Testis (tissue), 5 donors: Measurements from ENCODE around the gene CALHM3. TPM values are rescaled to one million over a fixed set of nuclear protein-coding genes. Genes with fewer than 3 reads are reported as not detected.
"Not testable (repeated sequence)": the region's sequence is repeated elsewhere in the genome, so short reads cannot be mapped to it uniquely, and the experiment has no call there.

Experiments used
- DNase-seq: peaks from one replicate; pipeline ENCODE4 v3.0.0-alpha.2; 2019
- H3K27ac ChIP-seq, 2 donors: fragments of 200-600 bp; sonication (generic); one replicate each; pipeline ENCODE4 v1.5.1; 2019
- H3K27me3 ChIP-seq: fragments of 200-600 bp; sonication (generic); one replicate; pipeline ENCODE4 v1.5.1; 2019
- H3K36me3 ChIP-seq: fragments of 200-600 bp; sonication (generic); one replicate; pipeline ENCODE4 v1.5.1; 2017; ENCODE audit warnings: low read depth; ENCODE audit errors: missing control alignments
- H3K4me1 ChIP-seq: fragments of 200-600 bp; sonication (generic); one replicate; pipeline ENCODE4 v1.5.1; 2019
- H3K4me3 ChIP-seq, 2 donors: fragments of 200-600 bp; sonication (generic); one replicate each; pipeline ENCODE4 v1.5.1; 2017 to 2019
- H3K9me3 ChIP-seq: fragments of 200-600 bp; sonication (generic); one replicate; pipeline ENCODE4 v1.5.1; 2017
- CTCF ChIP-seq, 3 experiments: fragments of 450-650 bp in 2 of 3; fragments of 200-600 bp in 1 of 3; sonication (generic) in 1 of 3; IDR thresholded peaks; one replicate each; pipeline ENCODE4 v1.5.1; 2016 to 2019; ENCODE audit warnings: antibody characterized with exemption in 3 of 3, mild to moderate bottlenecking in 2 of 3, moderate library complexity in 1 of 3
- POLR2A ChIP-seq: fragments of 450-650 bp; IDR thresholded peaks from one replicate; pipeline ENCODE4 v1.6.1; 2017; ENCODE audit warnings: antibody characterized with exemption, mild to moderate bottlenecking, moderate library complexity
- WGBS, 2 donors: methylation state at CpG; one replicate each; pipeline ENCODE4 v1.1.5; 2018; 5-methylcytosine and 5-hydroxymethylcytosine counted together
- intact Hi-C: fragments of 100-400 bp; cut with DNase I; formaldehyde crosslinking; loops from one replicate; pipeline ENCODE4 v1.15.1; 2023; ENCODE audit warnings: low total_unique reads
- long read RNA-seq, 2 donors: transcript quantifications; one replicate each; lab custom pipeline, GENCODE V29; 2026
- polyA plus RNA-seq: library from polyadenylated mRNA; stranded (reverse); fragments of 350-450 nt; fragmentation: Illumina TruSeq; extraction: RNeasy Lipid Tissue Mini Kit (QIAGEN cat#74804); gene quantifications from one replicate; pipeline ENCODE4 v1.2.3, GENCODE V29; 2014; ENCODE audit warnings: low read depth, low replicate concordance; ENCODE audit not compliant: insufficient read depth
- total RNA-seq, 2 donors: library from RNA; depleted of rRNA; stranded (reverse); fragments of >200 nt; gene quantifications; one replicate each; pipeline ENCODE4 v1.2.3, GENCODE V29; 2016

CALHM3 gene
- total RNA-seq (under 1 TPM; 0.39 to 0.93 TPM), polyA plus RNA-seq (0.88 TPM)
- long read RNA-seq, donor 1, result 0 reads
- long read RNA-seq, donor 2, result 0 reads

- Histone ChIP-seq H3K4me1 (peaks cover 18% of the 10 kb centered on the region), H3K4me3 (no peak within 1 kb of the TSS), H3K27ac (no peak within 1 kb of the TSS), H3K27me3 (no peaks in the 10 kb centered on the region), H3K9me3 (no peaks in the 10 kb centered on the region), H3K36me3 (no peaks in the 10 kb centered on the region)
- no peak for DNase-seq
- 68 to 85% methylated on average over 5 to 7 of the region's 7 CpGs for WGBS, 2 donors
- TF ChIP-seq CTCF (IDR thresholded peaks at IDR 0.05) (no peak), POLR2A (no peak)
- intact Hi-C loops, result no loop called here
Observed at GRCh38 chr10:103479135-103479534, at the start of gene CALHM3. TSS of gene CALHM3 (minus strand) at chr10:103479240. CDS start at chr10:103479032, 208 bp downstream.

- no peaks in the 10 kb centered on the region for H3K9me3 ChIP-seq
- TF ChIP-seq POLR2A, result no peak
- no peak for TF ChIP-seq CTCF (IDR thresholded peaks at IDR 0.05)
- intact Hi-C loops, result no loop called here
Observed at GRCh38 chr10:103528549-103528948, 49.5 kb upstream of the CALHM3 start.

GRCh38 chr10:103527476-103527875 lies 48.4 kb upstream of the CALHM3 start:
- DNase-seq, H3K4me3 ChIP-seq, H3K4me1 ChIP-seq, H3K27ac ChIP-seq, intact Hi-C loops, H3K36me3 ChIP-seq, H3K9me3 ChIP-seq, H3K27me3 ChIP-seq: not testable (repeated sequence)
- WGBS, 2 donors, result 54 to 78% methylated on average over 2 of the region's 2 CpGs

More at GRCh38 chr10:103528549-103528948, 49.5 kb upstream of the CALHM3 start:
- Histone ChIP-seq H3K4me3 (no peak overlapping the region), H3K4me1 (no peaks in the 10 kb centered on the region), H3K36me3 (no peaks in the 10 kb centered on the region), H3K27me3 (no peaks in the 10 kb centered on the region), H3K27ac (no peak overlapping the region)
- no peak for DNase-seq

- H3K4me1 ChIP-seq, result no peaks in the 10 kb centered on the region
- H3K27me3 ChIP-seq, result no peaks in the 10 kb centered on the region
- no peak overlapping the region for H3K27ac ChIP-seq
- no peaks in the 10 kb centered on the region for H3K9me3 ChIP-seq
- no peak for TF ChIP-seq CTCF (IDR thresholded peaks at IDR 0.05)
- TF ChIP-seq POLR2A, result no peak
- no peaks in the 10 kb centered on the region for H3K36me3 ChIP-seq
- DNase-seq, result no peak
- no peak overlapping the region for H3K4me3 ChIP-seq
- intact Hi-C loops, result no loop called here
Observed at GRCh38 chr10:103525901-103526300, 46.9 kb upstream of the CALHM3 start.

GRCh38 chr10:103523683-103524082 lies 44.6 kb upstream of the CALHM3 start:
- no peak overlapping the region for H3K4me3 ChIP-seq
- H3K27me3 ChIP-seq, result no peaks in the 10 kb centered on the region
- no peaks in the 10 kb centered on the region for H3K4me1 ChIP-seq
- no peaks in the 10 kb centered on the region for H3K36me3 ChIP-seq
- DNase-seq, result no peak
- 94% methylated on average over 4 of the region's 4 CpGs for WGBS, 2 donors
- no peaks in the 10 kb centered on the region for H3K9me3 ChIP-seq
- intact Hi-C loops, result no loop called here
- TF ChIP-seq POLR2A (no peak), CTCF (IDR thresholded peaks at IDR 0.05) (no peak)
- H3K27ac ChIP-seq, result no peak overlapping the region

- H3K36me3 ChIP-seq, H3K4me1 ChIP-seq, intact Hi-C loops, DNase-seq, H3K4me3 ChIP-seq, H3K27ac ChIP-seq, H3K27me3 ChIP-seq, H3K9me3 ChIP-seq: not testable (repeated sequence)
- 88 to 98% methylated on average over 7 of the region's 7 CpGs for WGBS, 2 donors
Observed at GRCh38 chr10:103522006-103522405, 43.0 kb upstream of the CALHM3 start.
